Activated CD4-positive, alpha-beta memory T cell treated with anti-CD3 and anti-CD28 coated beads for 36 hours (primary cell): ENCODE measurements around the gene POLN. TPM values are rescaled to one million over a fixed set of nuclear protein-coding genes. Genes with fewer than 3 reads are reported as not detected.
"Not testable (repeated sequence)": the region's sequence is repeated elsewhere in the genome, so short reads cannot be mapped to it uniquely, and the experiment has no call there.

Experiments used
- CTCF ChIA-PET: fragments of 350-600 bp; sonication (Branson Sonifier 250); formaldehyde crosslinking; loops from one replicate; lab custom pipeline; 2021; ENCODE audit warnings: antibody characterized with exemption, inconsistent platforms; lab: Charles Lee
- POLR2A ChIA-PET: fragments of 350-600 bp; sonication (Branson Sonifier 250); formaldehyde crosslinking; loops from one replicate; lab custom pipeline; 2021; ENCODE audit warnings: antibody characterized with exemption; lab: Charles Lee
- DNase-seq: peaks from one replicate; pipeline ENCODE4 v3.0.0-alpha.2; 2020
- H3K27ac Mint-ChIP-seq: one replicate; pipeline ENCODE4 v1.8.0; 2021; ENCODE audit warnings: mixed read lengths
- H3K27me3 Mint-ChIP-seq: one replicate; pipeline ENCODE4 v1.8.0; 2021; ENCODE audit warnings: mixed read lengths
- H3K36me3 Mint-ChIP-seq: one replicate; pipeline ENCODE4 v1.8.0; 2021; ENCODE audit warnings: mixed read lengths
- H3K4me1 Mint-ChIP-seq: one replicate; pipeline ENCODE4 v1.8.0; 2021; ENCODE audit warnings: low read depth, mixed read lengths
- H3K4me3 Mint-ChIP-seq: one replicate; pipeline ENCODE4 v1.8.0; 2021; ENCODE audit warnings: mild to moderate bottlenecking, mixed read lengths
- H3K9me3 Mint-ChIP-seq: one replicate; pipeline ENCODE4 v1.8.0; 2021; ENCODE audit warnings: mixed read lengths
- intact Hi-C: fragments of 100-400 bp; cut with micrococcal nuclease; formaldehyde crosslinking; loops from one replicate; pipeline ENCODE4 v1.15.1; 2023
- total RNA-seq, 2 experiments: library from RNA; stranded (reverse); gene quantifications; one replicate each; pipeline ENCODE4 v1.2.3, GENCODE V29; 2021

Gene POLN
- total RNA-seq, 2 experiments from 2014 or later = 2.7 to 4.0 TPM

- H3K4me3 Mint-ChIP-seq = no peak overlapping the region
- H3K27ac Mint-ChIP-seq = no peak overlapping the region
- intact Hi-C loops = no loop called here
- H3K36me3 Mint-ChIP-seq = peaks cover 3% of the 10 kb centered on the region
- ChIA-PET POLR2A (interaction anchor here (1.4 kb wide), 1 partner anchor 22 kb away, joined by 5 read pairs; no protein-coding TSS in a partner anchor), CTCF (interaction anchor here (0.6 to 2.6 kb wide), 33 partner anchors 10 to 316 kb away, joined by 3 to 28 read pairs (median 5); partner anchors contain the start of genes CFAP99, HAUS3, MXD4 and POLN)
- no peaks in the 10 kb centered on the region for H3K27me3 Mint-ChIP-seq
- H3K4me1 Mint-ChIP-seq = peaks cover 5% of the 10 kb centered on the region
- DNase-seq = no peak
- no peaks in the 10 kb centered on the region for H3K9me3 Mint-ChIP-seq
Measured at GRCh38 chr4:2219233-2219760, 22.6 kb downstream of the POLN start.

- ChIA-PET POLR2A (no interaction called here), CTCF (interaction anchor here (0.8 kb wide), 1 partner anchor 223 kb away, joined by 4 read pairs; no protein-coding TSS in a partner anchor)
- no peaks in the 10 kb centered on the region for H3K27me3 Mint-ChIP-seq
- peaks cover 5% of the 10 kb centered on the region for H3K4me1 Mint-ChIP-seq
- H3K4me3 Mint-ChIP-seq = no peak overlapping the region
- DNase-seq = no peak
- H3K27ac Mint-ChIP-seq = no peak overlapping the region
- peaks cover 2% of the 10 kb centered on the region for H3K36me3 Mint-ChIP-seq
- intact Hi-C loops = no loop called here
- no peaks in the 10 kb centered on the region for H3K9me3 Mint-ChIP-seq
Measured at GRCh38 chr4:2218436-2218835, 23.5 kb downstream of the POLN start.

- H3K9me3 Mint-ChIP-seq = no peaks in the 10 kb centered on the region
- POLR2A ChIA-PET = no interaction called here
- no peak for DNase-seq
- no peak overlapping the region for H3K27ac Mint-ChIP-seq
- H3K36me3 Mint-ChIP-seq = no peaks in the 10 kb centered on the region
- intact Hi-C loops = no loop called here
- H3K27me3 Mint-ChIP-seq = no peaks in the 10 kb centered on the region
- CTCF ChIA-PET = interaction anchor here (1.1 kb wide), 1 partner anchor 218 kb away, joined by 3 read pairs; no protein-coding TSS in a partner anchor
- H3K4me1 Mint-ChIP-seq = peaks cover 5% of the 10 kb centered on the region
- H3K4me3 Mint-ChIP-seq = no peak overlapping the region
Measured at GRCh38 chr4:2217726-2218125, 24.2 kb downstream of the POLN start.

GRCh38 chr4:2212831-2213230 is 29.1 kb downstream of the POLN start:
- Mint-ChIP-seq H3K4me1 (no peaks in the 10 kb centered on the region), H3K27me3 (no peaks in the 10 kb centered on the region), H3K4me3 (no peak overlapping the region), H3K27ac (no peak overlapping the region), H3K36me3 (no peaks in the 10 kb centered on the region), H3K9me3 (no peaks in the 10 kb centered on the region)
- ChIA-PET CTCF (no interaction called here), POLR2A (no interaction called here)
- no peak for DNase-seq
- intact Hi-C loops = no loop called here

GRCh38 chr4:2202789-2203188 is 39.1 kb downstream of the POLN start:
- H3K36me3 Mint-ChIP-seq, H3K4me3 Mint-ChIP-seq, H3K9me3 Mint-ChIP-seq, POLR2A ChIA-PET, H3K27me3 Mint-ChIP-seq, H3K4me1 Mint-ChIP-seq, H3K27ac Mint-ChIP-seq, DNase-seq: not testable (repeated sequence)
- intact Hi-C loops = loop anchor here (10.0 kb wide), 1 partner anchor 108 kb away; no protein-coding TSS in a partner anchor
- CTCF ChIA-PET = interaction anchor here (2.1 kb wide), 1 partner anchor 17 kb away, joined by 6 read pairs; no protein-coding TSS in a partner anchor

GRCh38 chr4:2194496-2194895 is 47.4 kb downstream of the POLN start:
- Mint-ChIP-seq H3K4me3 (no peak overlapping the region), H3K27me3 (no peaks in the 10 kb centered on the region), H3K27ac (no peak overlapping the region), H3K9me3 (no peaks in the 10 kb centered on the region), H3K4me1 (no peaks in the 10 kb centered on the region), H3K36me3 (peaks cover 5% of the 10 kb centered on the region)
- ChIA-PET POLR2A (no interaction called here), CTCF (interaction anchor here (1.2 kb wide), 1 partner anchor 22 kb away, joined by 3 read pairs; no protein-coding TSS in a partner anchor)
- intact Hi-C loops = no loop called here
- DNase-seq = no peak

- no peak overlapping the region for H3K4me3 Mint-ChIP-seq
- no peak overlapping the region for H3K27ac Mint-ChIP-seq
- CTCF ChIA-PET = no interaction called here
- DNase-seq = no peak
- intact Hi-C loops = no loop called here
- H3K4me1 Mint-ChIP-seq = no peaks in the 10 kb centered on the region
- H3K27me3 Mint-ChIP-seq = no peaks in the 10 kb centered on the region
- peaks cover 2% of the 10 kb centered on the region for H3K9me3 Mint-ChIP-seq
- POLR2A ChIA-PET = no interaction called here
- peaks cover 8% of the 10 kb centered on the region for H3K36me3 Mint-ChIP-seq
Measured at GRCh38 chr4:2193326-2193725, 48.6 kb downstream of the POLN start.

GRCh38 chr4:2186865-2187172 is 55.1 kb downstream of the POLN start:
- Mint-ChIP-seq H3K36me3 (peaks cover 29% of the 10 kb centered on the region), H3K27me3 (no peaks in the 10 kb centered on the region), H3K9me3 (peaks cover 23% of the 10 kb centered on the region), H3K27ac (no peak overlapping the region), H3K4me1 (no peaks in the 10 kb centered on the region), H3K4me3 (no peak overlapping the region)
- ChIA-PET POLR2A (no interaction called here), CTCF (no interaction called here)
- DNase-seq = no peak
- intact Hi-C loops = no loop called here

- H3K36me3 Mint-ChIP-seq = peaks cover 29% of the 10 kb centered on the region
- H3K4me3 Mint-ChIP-seq = no peak overlapping the region
- no peak for DNase-seq
- no peaks in the 10 kb centered on the region for H3K4me1 Mint-ChIP-seq
- no peak overlapping the region for H3K27ac Mint-ChIP-seq
- intact Hi-C loops = no loop called here
- H3K9me3 Mint-ChIP-seq = peaks cover 23% of the 10 kb centered on the region
- no peaks in the 10 kb centered on the region for H3K27me3 Mint-ChIP-seq
- ChIA-PET CTCF (no interaction called here), POLR2A (no interaction called here)
Measured at GRCh38 chr4:2186133-2186864, 55.6 kb downstream of the POLN start.

- Mint-ChIP-seq H3K27ac (no peak overlapping the region), H3K36me3 (peaks cover 26% of the 10 kb centered on the region), H3K9me3 (peaks cover 21% of the 10 kb centered on the region), H3K4me1 (no peaks in the 10 kb centered on the region), H3K27me3 (no peaks in the 10 kb centered on the region), H3K4me3 (no peak overlapping the region)
- DNase-seq = no peak
- intact Hi-C loops = no loop called here
- CTCF ChIA-PET = interaction anchor here (0.7 kb wide), 1 partner anchor 16 kb away, joined by 6 read pairs; no protein-coding TSS in a partner anchor
- POLR2A ChIA-PET = no interaction called here
Measured at GRCh38 chr4:2183394-2183793, 58.5 kb downstream of the POLN start.

- Mint-ChIP-seq H3K27ac (no peak overlapping the region), H3K9me3 (peaks cover 21% of the 10 kb centered on the region), H3K4me3 (no peak overlapping the region), H3K4me1 (no peaks in the 10 kb centered on the region), H3K27me3 (no peaks in the 10 kb centered on the region), H3K36me3 (peaks cover 26% of the 10 kb centered on the region)
- DNase-seq = no peak
- intact Hi-C loops = no loop called here
- POLR2A ChIA-PET = no interaction called here
- CTCF ChIA-PET = interaction anchor here (0.7 kb wide), 1 partner anchor 15 kb away, joined by 6 read pairs; no protein-coding TSS in a partner anchor
Measured at GRCh38 chr4:2182994-2183393, 58.9 kb downstream of the POLN start.

GRCh38 chr4:2180410-2180809 is 61.5 kb downstream of the POLN start:
- intact Hi-C loops = no loop called here
- Mint-ChIP-seq H3K27me3 (no peaks in the 10 kb centered on the region), H3K36me3 (peaks cover 8% of the 10 kb centered on the region), H3K4me3 (no peak overlapping the region), H3K27ac (no peak overlapping the region), H3K9me3 (peaks cover 2% of the 10 kb centered on the region), H3K4me1 (no peaks in the 10 kb centered on the region)
- no peak for DNase-seq
- POLR2A ChIA-PET = no interaction called here
- CTCF ChIA-PET = interaction anchor here (0.7 kb wide), 1 partner anchor 171 kb away, joined by 3 read pairs; the partner anchor contains the start of gene NELFA
